ENCODE data around the gene TXNDC17.

GRCh38 chr17:6599364-6599763 is 41.5 kb upstream of the TXNDC17 start:
- TF ChIP-seq POLR2AphosphoS5 (IDR thresholded peaks at IDR 0.05; ENCODE audit: low read depth, low read length) (no peak), TAF1 (IDR thresholded peaks at IDR 0.05; ENCODE audit: borderline replicate concordance, insufficient read depth, low read length) (no peak), REST (IDR thresholded peaks at IDR 0.05; ENCODE audit: insufficient read depth in 1 of 2, low read depth in 2 of 2, low read length in 2 of 2) (no peak)

Data from PFSK-1 (cell line).